HT-29 (cell line): Measurements from ENCODE around the gene RTL10. TPM values are rescaled to one million over a fixed set of nuclear protein-coding genes. Genes with fewer than 3 reads are reported as not detected.

Experiments
- DNase-seq: peaks from one replicate; pipeline ENCODE4 v3.0.0-alpha.2; 2015; ENCODE audit warnings: low spot score
- total RNA-seq: library from RNA; depleted of rRNA; stranded (reverse); fragments of >200 nt; shearing (Covaris generic); gene quantifications from 2 replicates; pipeline ENCODE4 v1.2.3, GENCODE V29; 2014

RTL10 gene
- total RNA-seq, 1 experiment from 2014 or later: 42.8 TPM

DNA sequence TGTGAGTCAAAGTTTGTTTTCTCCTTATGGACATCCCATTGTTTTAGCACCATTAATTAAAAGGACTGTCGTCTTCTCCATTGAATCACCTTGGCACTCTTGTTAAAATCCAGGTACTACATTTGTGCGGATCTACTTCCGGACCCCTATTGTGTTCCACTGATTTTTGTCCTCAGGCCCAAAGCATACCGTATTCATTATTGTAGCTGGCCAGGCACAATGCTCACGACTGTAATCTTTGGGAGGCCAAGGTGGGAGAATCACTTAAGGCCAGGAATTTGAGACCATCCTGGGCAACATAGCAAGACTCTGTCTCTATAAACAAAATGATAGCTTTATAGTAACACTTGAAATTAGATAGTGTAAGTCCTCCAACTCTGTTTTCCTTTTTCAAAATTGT lies 8.9 kb upstream of the RTL10 start:
- DNase-seq: no peak

DNA sequence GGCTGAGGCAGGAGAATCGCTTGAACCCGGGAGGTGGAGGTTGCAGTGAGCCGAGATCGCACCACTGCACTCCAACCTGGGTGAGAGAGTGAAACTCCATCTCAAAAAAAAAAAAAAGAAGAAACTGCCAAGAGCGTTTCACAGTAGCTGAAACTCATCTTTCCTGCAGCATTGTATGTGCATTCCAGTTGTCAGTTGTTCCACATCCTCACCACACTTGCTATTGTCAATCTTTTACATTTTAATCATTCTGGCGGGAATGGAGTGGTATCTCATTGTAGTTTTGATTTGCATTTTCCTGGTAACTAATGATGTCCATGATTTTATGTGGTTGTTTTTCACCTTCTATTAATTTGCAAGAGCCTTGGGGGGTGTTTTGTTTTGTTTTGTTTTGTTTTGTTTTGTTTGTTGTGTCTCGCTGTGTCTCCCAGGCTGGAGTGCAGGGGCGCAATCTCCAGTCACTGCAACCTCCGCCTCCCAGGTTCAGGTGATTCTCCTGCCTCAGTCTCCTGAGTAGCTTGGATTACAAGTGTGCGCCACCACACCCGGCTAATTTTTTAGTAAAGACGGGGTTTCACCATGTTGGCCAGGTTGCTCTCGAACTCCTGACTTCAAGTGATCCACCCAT lies 8.1 kb upstream of the RTL10 start:
- no peak for DNase-seq

DNA sequence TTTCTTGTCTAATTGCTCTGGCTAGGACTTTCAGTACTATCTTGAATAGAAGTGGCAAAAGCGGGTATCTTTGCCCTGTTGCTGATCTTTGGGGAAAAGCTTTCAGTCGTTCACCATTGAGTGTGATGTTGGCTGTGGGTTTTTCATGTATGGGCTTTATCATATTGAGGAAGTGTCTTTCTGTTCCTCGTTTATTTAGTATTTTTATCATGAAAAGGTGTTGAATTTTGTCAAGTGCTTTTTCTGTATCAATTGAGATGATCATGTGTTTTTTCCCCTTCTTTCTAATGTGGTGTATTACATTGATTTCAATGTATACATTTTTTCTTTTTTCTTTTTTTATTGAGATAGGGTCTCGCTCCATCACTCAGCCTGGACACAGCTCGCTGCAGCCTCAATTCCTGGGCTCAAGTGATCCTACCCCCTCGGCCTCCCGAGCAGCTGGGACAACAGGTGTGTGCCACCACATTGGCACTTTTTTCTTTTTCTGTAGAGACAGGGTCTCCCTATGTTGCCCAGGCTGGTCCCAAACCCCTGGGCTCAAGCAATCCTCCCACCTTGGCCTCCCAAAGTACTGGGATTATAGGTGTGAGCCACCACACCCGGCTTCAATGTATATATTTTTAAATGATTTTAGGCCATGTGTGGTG lies 5.3 kb upstream of the RTL10 start:
- no peak for DNase-seq

DNA sequence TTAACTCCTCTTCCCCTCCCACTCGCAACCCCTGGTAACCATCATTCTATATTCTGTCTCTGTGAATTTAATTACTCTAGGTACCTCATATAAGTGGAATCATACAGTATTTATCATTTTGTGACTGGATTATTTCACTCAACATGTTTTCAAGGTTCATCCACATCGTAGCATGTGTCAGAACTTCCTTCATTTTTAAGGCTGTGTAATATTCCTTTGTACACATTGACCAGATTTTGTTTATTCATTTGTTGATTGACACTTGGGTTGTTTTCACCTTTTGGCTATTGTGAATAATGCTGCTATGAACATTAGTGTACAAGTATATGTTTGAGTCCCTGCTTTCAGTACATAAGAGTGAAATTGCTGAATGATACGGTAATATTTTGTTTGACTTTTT lies 2.7 kb upstream of the RTL10 start:
- no peak for DNase-seq

DNA sequence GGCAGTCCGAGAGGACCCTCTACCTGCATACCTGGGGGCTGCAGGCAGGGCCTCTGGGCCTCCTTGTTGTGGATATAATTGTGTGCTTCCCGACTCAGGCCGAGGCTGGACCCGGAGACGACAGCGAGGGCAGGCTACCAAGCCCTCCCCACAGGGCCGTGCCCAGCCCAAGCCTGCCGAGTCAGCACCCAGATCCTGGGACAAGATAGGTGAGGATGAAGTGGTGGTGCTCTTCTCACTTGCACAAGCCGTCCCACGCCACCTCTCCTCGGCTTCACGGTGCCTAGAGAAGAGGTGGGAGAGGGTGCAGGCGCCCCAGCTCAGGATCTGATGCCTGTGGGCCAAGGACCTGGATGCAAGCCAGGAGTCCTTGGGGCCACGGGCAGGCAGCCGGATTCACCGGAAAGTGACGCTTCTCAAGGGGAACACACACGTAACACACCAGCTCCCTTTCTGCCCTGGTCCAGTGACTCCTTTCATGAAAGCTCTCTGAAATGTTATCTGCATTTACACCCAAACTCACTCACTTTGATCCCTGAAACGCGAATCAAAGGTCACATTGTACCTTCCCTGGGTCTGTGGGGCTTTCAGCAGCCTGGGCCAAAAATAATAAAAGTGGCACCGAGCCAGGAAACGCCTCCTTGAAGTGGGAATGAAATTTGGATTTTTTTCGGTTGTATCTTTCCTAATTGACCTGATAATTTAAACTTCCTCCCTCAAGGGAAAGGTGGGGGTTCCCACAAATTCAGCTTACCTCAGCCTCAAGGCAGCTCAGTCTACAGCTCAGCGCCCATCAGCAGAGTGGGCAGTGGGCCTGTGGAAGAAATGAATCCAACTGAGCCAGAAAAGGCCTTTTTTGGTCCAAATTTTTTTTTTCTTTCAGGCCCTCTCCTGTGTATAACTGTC lies 1.1 kb upstream of the RTL10 start:
- DNase-seq: peak; percentile 89

DNA sequence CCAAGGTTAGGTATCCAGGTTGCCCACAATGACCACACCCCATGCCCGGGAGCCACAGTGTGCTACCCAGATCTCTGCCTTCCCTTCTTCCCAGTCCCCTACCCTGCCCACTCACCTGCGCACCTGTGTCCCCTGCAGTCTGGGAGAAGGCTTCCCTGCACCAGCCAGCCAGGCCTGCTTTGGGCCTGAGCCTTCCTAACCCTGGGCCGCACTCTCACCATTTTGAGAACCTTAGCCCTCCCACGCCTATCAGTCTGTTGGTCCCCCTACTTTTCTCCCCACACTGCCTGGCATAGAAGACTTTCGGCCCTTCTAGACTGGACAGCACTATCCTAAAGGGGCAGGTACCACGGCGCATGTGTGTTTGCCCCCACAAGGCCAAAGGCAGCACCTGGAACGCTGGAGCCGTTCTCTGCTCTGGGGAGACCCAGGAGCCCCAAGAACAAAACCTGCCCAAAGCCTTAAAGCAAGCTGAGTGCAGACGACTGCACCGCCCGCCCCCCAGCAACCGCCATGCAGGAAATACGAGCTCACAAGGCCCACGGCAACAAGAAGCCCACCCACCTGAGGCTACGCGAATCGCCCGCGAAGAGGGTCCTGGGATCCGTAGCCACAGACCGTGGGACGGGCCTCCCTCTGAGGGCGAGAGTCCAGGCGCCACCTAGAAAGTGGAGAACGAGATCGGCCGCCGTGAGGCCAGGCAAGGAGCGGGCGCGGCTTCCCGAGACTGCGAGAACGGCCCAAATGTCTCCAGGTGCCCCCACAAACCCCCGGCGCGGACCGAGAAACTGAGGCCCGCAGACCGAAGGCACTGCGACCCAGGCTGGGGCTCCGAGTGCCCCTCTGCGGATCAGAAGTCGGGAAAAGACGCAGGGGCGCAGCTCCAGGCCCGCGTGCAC lies 546 bp downstream of the RTL10 start:
- peak; percentile 60 for DNase-seq

DNA sequence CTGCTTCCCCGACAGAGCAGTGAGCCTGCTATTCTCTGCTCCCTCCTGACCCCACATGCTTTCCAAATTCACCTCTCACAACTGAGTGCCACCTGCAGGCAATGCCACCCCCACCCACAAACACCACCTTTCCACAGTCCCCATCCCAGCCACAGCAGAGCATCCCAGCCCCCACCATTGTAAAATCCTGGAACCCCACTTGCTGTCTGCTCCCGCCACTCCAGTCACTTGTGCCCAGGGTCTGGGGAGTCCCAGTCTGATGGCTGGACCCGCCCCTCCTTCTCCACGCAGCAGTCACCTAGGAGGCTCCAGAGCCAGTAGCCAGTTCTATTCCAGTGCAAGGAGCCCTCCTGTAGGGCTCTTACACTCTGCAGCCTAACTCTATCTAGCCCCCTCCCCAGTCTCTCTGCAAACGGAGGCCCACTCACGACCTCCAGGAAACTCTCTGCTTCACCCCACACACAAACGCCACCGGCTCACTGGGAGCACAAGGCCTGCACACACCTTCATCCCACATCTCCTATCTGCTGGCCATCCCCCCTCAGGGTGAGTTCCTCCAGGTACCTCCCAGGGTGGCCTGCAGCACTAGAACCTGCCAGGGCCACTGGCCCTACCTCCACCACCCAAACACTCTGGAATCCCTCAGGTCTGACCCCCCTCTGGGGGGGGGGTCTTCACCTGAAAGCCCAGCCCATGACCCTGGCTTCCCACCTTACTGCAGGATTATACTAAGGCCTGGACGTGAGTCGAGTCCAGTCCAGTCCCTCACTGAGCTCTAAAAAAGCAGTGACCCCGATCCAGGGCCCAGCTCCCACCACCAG lies 1.4 kb downstream of the RTL10 start:
- DNase-seq: peak; percentile 36

DNA sequence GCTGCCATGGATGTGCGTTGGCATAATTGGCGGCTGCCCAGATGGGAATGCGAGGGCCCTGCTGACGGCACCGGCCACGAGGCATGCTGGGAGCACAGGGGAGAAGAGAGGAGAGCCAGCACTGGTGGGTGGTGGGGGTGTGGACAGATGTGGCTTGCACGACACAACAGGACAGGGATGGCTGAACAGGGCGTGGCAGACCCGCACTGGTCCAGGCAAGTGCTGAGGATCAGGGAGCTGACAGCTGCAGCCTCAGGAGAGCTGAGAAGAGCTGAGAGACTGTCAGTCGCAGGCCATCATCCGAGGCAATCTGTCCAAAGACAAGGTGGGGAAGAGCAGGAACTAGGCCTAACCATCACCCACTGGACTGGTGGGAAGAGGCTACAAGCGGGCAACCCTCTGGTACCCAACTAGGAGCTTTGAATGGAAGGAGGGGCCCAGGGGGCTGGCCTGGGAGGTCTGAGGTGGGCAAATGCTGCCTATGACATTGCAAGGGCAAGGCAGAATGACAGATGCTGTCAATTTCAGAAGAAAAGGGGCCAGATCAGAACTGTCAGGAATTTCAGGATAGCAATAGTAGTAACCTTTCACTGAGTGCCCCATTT lies 2.4 kb downstream of the RTL10 start:
- no peak for DNase-seq

DNA sequence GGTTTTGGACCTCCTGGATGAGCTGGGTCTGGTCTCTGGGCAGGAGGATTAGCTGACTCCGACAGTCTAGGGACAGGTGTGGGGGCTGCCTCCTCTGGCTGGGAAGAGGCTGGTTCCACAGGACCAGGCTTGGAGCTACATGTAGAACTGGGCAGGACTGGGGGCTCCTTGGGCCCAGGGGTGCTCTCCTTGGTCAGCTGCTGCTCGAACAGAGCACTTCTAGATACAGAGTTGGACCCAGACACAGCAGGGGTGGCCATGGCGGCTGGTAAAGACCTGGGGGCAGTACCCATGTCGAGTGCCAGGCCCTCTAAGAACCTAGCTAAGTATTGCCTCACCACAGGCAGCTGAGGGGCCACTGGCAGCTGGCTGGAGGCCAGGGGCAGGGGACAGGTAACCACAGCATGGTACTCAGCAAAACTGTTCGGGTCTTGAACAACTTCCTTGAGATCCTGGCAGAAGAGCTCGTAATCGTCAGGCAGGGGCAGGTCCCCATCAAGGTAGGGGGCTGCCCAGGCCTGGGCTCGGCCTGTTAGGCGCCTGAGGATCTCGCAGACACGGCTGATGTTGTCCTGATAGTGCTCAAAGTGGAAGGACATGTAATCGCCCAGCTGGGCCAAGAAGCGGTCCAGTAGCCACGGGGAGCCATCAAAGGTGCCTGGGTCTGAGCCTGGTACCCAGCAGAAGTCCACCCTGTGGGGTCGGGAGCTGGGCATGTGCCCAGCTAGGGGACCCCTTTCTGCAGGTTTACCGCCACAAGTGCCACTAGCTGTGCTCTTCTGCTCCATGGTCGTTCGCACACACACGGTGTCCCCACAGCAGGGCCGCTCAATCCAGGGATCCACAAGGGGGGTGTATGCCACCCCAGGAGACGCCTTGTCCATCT lies 3.1 kb downstream of the RTL10 start:
- DNase-seq: no peak

DNA sequence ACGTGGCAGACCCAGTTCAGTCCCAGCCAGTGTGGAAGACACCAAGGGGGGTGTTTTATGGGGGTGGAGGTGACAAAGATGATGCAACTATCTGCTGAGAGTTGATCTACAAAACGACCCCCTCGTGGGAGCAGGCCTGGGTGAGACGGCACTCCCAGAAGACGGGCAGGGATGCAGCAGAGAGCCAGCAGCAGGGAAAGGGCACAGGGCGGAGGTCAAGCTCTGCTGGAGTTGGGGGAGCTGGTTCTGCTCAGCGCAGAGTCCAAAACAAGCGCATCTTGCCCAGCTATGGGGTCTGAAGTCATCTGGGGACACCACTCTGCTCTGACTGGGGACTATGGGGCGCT lies 3.9 kb downstream of the RTL10 start:
- no peak for DNase-seq

DNA sequence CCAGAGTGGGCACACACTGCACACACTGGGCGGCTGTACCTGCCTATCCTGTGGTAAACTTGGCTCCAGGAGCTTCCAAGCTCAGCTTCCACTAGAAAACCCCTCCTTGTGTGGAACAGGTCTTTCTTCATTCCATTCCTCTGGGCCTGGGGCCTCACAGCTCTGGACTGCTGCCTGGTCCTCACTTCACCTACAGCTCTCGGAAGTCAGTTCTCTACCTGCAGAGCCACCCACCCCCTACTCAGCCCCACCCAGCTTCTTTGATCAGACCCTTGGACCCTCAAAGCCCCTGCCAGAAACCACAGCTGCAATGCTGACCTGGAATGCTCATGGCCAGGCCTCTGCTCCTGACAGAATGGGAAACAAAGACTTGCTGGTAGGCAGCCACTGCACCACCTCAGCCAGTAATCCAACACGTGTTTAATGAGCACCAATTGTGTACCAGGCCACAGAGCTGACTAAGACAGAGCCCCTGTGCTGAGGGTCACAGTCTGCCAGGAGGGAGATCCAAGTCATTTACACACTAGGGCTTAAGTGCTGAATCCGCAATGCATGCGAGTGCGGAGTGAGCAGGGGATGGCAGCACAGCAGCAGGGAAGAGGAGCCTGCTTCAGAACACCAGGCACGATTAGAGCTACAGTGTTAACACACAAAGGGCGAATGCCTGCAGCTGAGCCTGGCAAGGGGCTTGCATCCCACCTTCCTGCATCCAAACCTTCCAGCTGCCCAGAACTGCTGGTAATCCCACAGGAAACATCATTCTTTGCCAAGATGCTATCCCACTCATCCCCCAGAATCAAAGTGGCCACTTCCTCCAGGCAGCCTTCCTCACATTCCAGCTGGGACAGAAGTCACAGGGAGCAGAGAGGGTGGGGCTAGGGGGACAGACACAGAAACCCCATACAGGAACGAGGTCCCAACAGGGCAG lies 4.6 kb downstream of the RTL10 start:
- DNase-seq: peak; percentile 98

DNA sequence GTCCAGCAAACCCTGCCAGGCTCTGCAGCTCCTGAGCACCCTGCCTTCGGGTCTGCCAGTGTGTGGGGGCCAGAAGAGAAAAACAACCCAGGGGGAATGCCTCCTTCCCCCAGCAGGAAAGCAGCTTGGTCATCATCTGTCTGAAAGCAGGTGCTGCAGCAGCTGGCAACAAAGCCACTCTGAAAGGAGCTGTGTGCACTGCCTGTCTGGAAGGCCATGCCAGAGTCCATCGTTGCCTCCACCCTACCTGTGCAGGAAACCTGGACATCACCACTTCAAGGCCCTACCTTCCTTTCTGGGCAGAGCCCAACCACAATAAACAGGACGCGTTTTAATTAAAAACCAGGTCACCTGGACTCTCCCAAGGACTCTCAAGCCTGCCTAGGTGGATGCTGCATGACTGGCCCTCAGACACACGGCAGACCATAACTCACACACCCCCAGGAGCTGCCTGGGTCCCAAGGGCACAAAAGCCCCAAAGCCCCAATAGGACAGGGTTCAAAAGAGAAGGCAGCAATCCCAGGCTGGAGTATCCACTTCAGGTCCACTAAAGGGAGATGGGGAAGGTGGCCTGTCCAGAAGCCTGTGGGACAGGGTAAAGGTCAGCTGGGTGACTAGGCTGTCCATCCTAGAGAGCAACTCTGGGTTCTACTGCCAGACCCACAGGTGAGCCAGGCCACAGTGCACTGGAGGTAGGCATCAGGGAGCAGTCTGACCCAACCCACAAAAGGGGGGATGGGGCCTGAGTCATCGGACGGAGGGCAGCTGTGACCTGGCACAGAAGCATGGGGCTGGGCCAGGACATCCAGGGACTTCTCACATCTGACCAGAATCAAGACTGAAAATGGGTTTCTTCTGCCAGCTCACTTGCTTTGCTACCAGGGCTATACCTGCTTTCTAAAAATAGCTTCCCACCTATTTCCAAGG lies 6.1 kb downstream of the RTL10 start:
- DNase-seq: peak; percentile 97

DNA sequence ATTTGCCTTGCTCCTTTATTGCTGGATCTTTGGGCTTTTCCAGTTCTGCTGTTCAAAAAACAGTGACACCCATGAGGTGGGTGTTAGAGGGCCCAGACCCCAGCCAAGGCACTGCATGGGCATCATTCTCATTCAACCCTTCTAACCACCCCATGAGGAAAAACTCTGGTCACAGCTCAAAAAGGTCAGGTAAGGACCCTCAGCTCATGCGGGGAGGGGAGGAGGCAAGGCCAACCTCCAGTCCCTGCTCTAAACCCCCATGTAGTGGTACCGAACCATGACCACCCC lies 7.4 kb downstream of the RTL10 start:
- DNase-seq: no peak

DNA sequence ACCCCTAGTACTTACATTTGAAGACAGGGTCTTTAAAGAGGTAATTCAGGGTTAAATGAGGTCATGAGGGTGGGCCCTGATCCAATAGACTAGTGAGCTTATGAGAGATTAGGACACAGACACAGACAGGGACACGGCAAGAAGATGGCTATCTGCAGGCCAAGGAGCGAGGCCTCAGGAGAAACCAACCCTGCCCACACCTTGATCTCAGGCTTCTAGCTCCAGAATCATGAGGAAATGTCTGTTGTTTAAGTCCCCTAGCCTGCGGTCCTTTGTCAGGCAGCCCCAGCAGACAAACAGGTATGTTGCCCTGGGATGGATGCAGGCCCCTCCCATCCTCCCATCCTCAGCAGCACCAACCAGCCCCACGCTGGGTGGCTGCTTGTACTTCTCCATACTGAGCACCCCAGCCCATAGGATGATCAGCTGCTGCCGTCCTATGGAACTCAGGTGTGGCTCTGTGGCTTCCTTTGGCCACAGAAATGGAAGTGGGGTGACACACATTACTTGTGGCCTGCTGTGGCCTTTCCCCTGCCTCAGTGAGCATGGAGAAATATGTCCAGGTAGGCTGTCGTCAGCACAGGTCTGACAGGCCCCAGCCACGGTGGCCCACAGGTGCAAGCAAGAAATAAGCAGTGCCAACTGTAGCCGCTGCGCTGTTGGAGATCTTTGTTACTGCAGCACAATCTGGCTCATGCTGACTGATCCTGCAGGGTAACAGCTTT lies 7.9 kb downstream of the RTL10 start:
- DNase-seq: no peak

DNA sequence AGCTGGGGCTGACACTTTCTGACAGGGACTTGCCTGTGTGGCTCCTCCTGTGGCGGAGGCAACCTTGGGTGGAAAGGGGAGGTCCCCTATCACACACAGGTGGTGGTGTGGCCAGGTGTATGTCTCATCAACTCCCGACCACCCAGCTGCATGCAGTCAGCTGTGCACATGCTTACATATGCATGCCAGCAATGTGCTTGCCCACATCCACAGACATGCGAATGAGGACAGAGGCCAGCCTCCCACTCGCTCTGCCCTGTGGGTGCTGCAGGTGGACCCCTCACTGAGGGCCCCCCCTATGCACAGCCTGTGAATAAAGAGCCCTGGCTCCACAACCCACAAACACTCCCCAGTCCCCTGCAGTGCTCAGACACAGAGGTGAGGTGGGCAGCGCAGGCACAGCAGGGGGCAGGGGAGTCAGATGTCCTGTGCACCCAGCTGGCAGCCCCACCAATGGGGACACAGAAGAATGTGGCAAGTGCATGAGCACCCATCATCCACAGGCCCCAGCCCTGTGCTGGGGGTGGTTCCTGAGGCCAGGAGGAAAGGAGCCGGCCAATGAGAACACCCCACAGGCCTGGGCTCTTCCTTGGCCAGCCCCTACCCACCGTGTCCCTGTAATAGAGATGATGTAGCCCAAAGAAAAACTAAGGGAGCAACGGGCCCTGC lies 9.5 kb downstream of the RTL10 start:
- no peak for DNase-seq
